HL-60/S4 treated with retinoic acid at 250 ng/mL for 4 days and 3 days (cell line): ENCODE measurements around the gene CCDC92B.

Source experiments
- in situ Hi-C: fragments of 300-500 bp; cut with MboI; formaldehyde crosslinking; loops from 2 replicates; pipeline ENCODE4 v1.7.0; 2022; ENCODE audit warnings: low sequenced_read_pairs

Gene CCDC92B

GRCh38 chr17:2779545-2779944 lies 30.1 kb upstream of the CCDC92B start:
- in situ Hi-C loops, result no loop called here

GRCh38 chr17:2778489-2778888 lies 29.0 kb upstream of the CCDC92B start:
- in situ Hi-C loops, result no loop called here

- in situ Hi-C loops, result no loop called here
These were observed 27.9 kb upstream of the CCDC92B start for GRCh38 chr17:2777242-2777867.

- in situ Hi-C loops, result no loop called here
These were observed 27.3 kb upstream of the CCDC92B start for GRCh38 chr17:2776589-2777241.

GRCh38 chr17:2775206-2775605 lies 25.8 kb upstream of the CCDC92B start:
- in situ Hi-C loops, result no loop called here

- in situ Hi-C loops, result no loop called here
These were observed 20.7 kb upstream of the CCDC92B start for GRCh38 chr17:2770129-2770528.

- in situ Hi-C loops, result no loop called here
These were observed 9.4 kb upstream of the CCDC92B start for GRCh38 chr17:2758870-2759269.

- in situ Hi-C loops, result no loop called here
These were observed 6.7 kb upstream of the CCDC92B start for GRCh38 chr17:2755891-2756724.

- in situ Hi-C loops, result no loop called here
These were observed 2.0 kb upstream of the CCDC92B start for GRCh38 chr17:2751491-2751890.

GRCh38 chr17:2750721-2751120 lies 1.3 kb upstream of the CCDC92B start:
- in situ Hi-C loops, result no loop called here

GRCh38 chr17:2749784-2750181 lies 331 bp upstream of the CCDC92B start:
- in situ Hi-C loops, result no loop called here

GRCh38 chr17:2745317-2746037 lies 4.0 kb downstream of the CCDC92B start:
- in situ Hi-C loops, result no loop called here

GRCh38 chr17:2737693-2738092 lies 11.8 kb downstream of the CCDC92B start:
- in situ Hi-C loops, result no loop called here

- in situ Hi-C loops, result no loop called here
These were observed 12.5 kb downstream of the CCDC92B start for GRCh38 chr17:2736956-2737355.

GRCh38 chr17:2735896-2736295 lies 13.6 kb downstream of the CCDC92B start:
- in situ Hi-C loops, result no loop called here

- in situ Hi-C loops, result no loop called here
These were observed 14.5 kb downstream of the CCDC92B start for GRCh38 chr17:2734939-2735338.

GRCh38 chr17:2731807-2732206 lies 17.6 kb downstream of the CCDC92B start:
- in situ Hi-C loops, result no loop called here

- in situ Hi-C loops, result no loop called here
These were observed 18.6 kb downstream of the CCDC92B start for GRCh38 chr17:2730764-2731353.

GRCh38 chr17:2724784-2725164 lies 24.7 kb downstream of the CCDC92B start:
- in situ Hi-C loops, result no loop called here

GRCh38 chr17:2723997-2724783 lies 25.3 kb downstream of the CCDC92B start:
- in situ Hi-C loops, result no loop called here
